WTC11 (cell line): ENCODE measurements around the gene KLHL8. TPM values are rescaled to one million over a fixed set of nuclear protein-coding genes. Genes with fewer than 3 reads are reported as not detected.

Experiments used
- ATAC-seq: fragments of 200-7000 bp; cut with Tn5 transposase; 2 replicates; pipeline ENCODE4 v1.10.0; 2021; ENCODE audit warnings: mild to moderate bottlenecking, moderate library complexity
- CTCF ChIA-PET: fragments of 300-600 bp; sonication (Branson Sonifier 250); formaldehyde crosslinking; loops from one replicate; lab custom pipeline; 2021; ENCODE audit warnings: antibody characterized with exemption; lab: Charles Lee
- POLR2A ChIA-PET: fragments of 350-600 bp; sonication (Branson Sonifier 250); formaldehyde crosslinking; loops from one replicate; lab custom pipeline; 2021; ENCODE audit warnings: antibody characterized with exemption; lab: Charles Lee
- DNase-seq: peaks from one replicate; pipeline ENCODE4 v3.0.0; 2021; ENCODE audit warnings: low spot score
- H3K27ac Mint-ChIP-seq: 2 replicates; pipeline ENCODE4 v1.8.0; 2021; ENCODE audit warnings: mixed read lengths
- H3K27me3 Mint-ChIP-seq: 2 replicates; pipeline ENCODE4 v1.8.0; 2021; ENCODE audit warnings: low read depth, mild to moderate bottlenecking, moderate library complexity, mixed read lengths
- H3K36me3 Mint-ChIP-seq: 2 replicates; pipeline ENCODE4 v1.8.0; 2021; ENCODE audit warnings: mixed read lengths
- H3K4me1 Mint-ChIP-seq: 2 replicates; pipeline ENCODE4 v1.8.0; 2022; ENCODE audit warnings: mixed read lengths
- H3K4me3 Mint-ChIP-seq: 2 replicates; pipeline ENCODE4 v1.8.0; 2021; ENCODE audit warnings: mild to moderate bottlenecking, moderate library complexity, mixed read lengths
- H3K9me3 Mint-ChIP-seq: 2 replicates; pipeline ENCODE4 v1.8.0; 2021; ENCODE audit warnings: mixed read lengths
- CREM ChIP-seq: sonication (generic); formaldehyde crosslinking; IDR thresholded peaks from 2 replicates; pipeline ENCODE4 v1.8.1; 2022; ENCODE audit warnings: mild to moderate bottlenecking, missing genetic modification reagents, moderate library complexity
- CTCF ChIP-seq: fragments of 200-600 bp; IDR thresholded peaks from 2 replicates; pipeline ENCODE4 v1.8.0; 2022; ENCODE audit warnings: antibody characterized with exemption
- E2F5 ChIP-seq: sonication (generic); formaldehyde crosslinking; IDR thresholded peaks from 2 replicates; pipeline ENCODE4 v1.8.1; 2022; ENCODE audit warnings: mild to moderate bottlenecking, moderate library complexity, missing genetic modification reagents
- ELF4 ChIP-seq: sonication (generic); formaldehyde crosslinking; IDR thresholded peaks from 2 replicates; pipeline ENCODE4 v1.8.1; 2022; ENCODE audit warnings: low read depth, mild to moderate bottlenecking, moderate library complexity, missing genetic modification reagents
- FOXP1 ChIP-seq: sonication (generic); formaldehyde crosslinking; IDR thresholded peaks from 2 replicates; pipeline ENCODE4 v1.8.0; 2022; ENCODE audit warnings: missing genetic modification reagents, mild to moderate bottlenecking, moderate library complexity, borderline replicate concordance
- IRF1 ChIP-seq: sonication (generic); formaldehyde crosslinking; IDR thresholded peaks from 2 replicates; pipeline ENCODE4 v1.8.0; 2023; ENCODE audit warnings: missing genetic modification reagents
- JAZF1 ChIP-seq: fragments of 250-450 bp; sonication (Bioruptor Pico); IDR thresholded peaks from 2 replicates; pipeline ENCODE4 v1.9.0; 2021; ENCODE audit warnings: moderate library complexity, mild to moderate bottlenecking, inconsistent platforms
- KAT7 ChIP-seq: sonication (generic); formaldehyde crosslinking; IDR thresholded peaks from 2 replicates; pipeline ENCODE4 v1.8.1; 2023; ENCODE audit warnings: missing genetic modification reagents, mild to moderate bottlenecking, borderline replicate concordance
- MAX ChIP-seq: sonication (generic); formaldehyde crosslinking; IDR thresholded peaks from 2 replicates; pipeline ENCODE4 v1.8.0; 2022; ENCODE audit warnings: mild to moderate bottlenecking, missing genetic modification reagents
- MXD4 ChIP-seq: fragments of 250-450 bp; sonication (Bioruptor Pico); IDR thresholded peaks from 2 replicates; pipeline ENCODE4 v1.8.0; 2021; ENCODE audit warnings: mild to moderate bottlenecking, moderate library complexity, borderline replicate concordance
- NFATC4 ChIP-seq: fragments of 250-450 bp; sonication (Bioruptor Pico); IDR thresholded peaks from 2 replicates; pipeline ENCODE4 v1.9.0; 2021; ENCODE audit warnings: mild to moderate bottlenecking
- SMAD3 ChIP-seq: sonication (generic); formaldehyde crosslinking; IDR thresholded peaks from 2 replicates; pipeline ENCODE4 v1.8.0; 2022; ENCODE audit warnings: missing genetic modification reagents, mild to moderate bottlenecking, borderline replicate concordance
- TP53 ChIP-seq: sonication (generic); formaldehyde crosslinking; IDR thresholded peaks from 2 replicates; pipeline ENCODE4 v1.8.1; 2023; ENCODE audit warnings: mild to moderate bottlenecking, missing genetic modification reagents
- ZBTB21 ChIP-seq: sonication (generic); formaldehyde crosslinking; IDR thresholded peaks from 2 replicates; pipeline ENCODE4 v1.8.1; 2023; ENCODE audit warnings: mild to moderate bottlenecking, missing genetic modification reagents, borderline replicate concordance
- ZNF281 ChIP-seq: sonication (generic); formaldehyde crosslinking; IDR thresholded peaks from 2 replicates; pipeline ENCODE4 v1.8.0; 2023; ENCODE audit warnings: mild to moderate bottlenecking, missing genetic modification reagents
- ZNF317 ChIP-seq: sonication (generic); formaldehyde crosslinking; IDR thresholded peaks from 2 replicates; pipeline ENCODE4 v1.8.1; 2023; ENCODE audit warnings: low read depth, mild to moderate bottlenecking, moderate library complexity, missing genetic modification reagents, borderline replicate concordance
- ZNF416 ChIP-seq: fragments of 250-450 bp; sonication (Bioruptor Pico); IDR thresholded peaks from 2 replicates; pipeline ENCODE4 v1.9.0; 2021; ENCODE audit warnings: mild to moderate bottlenecking, inconsistent platforms
- total RNA-seq: library from RNA; stranded (reverse); gene quantifications from 3 replicates; pipeline ENCODE4 v1.2.3, GENCODE V29; 2021
- TF ChIP-seq, protein P1 (sequence below): sonication (generic); formaldehyde crosslinking; IDR thresholded peaks from 2 replicates; pipeline ENCODE4 v1.8.1; 2023; ENCODE audit warnings: mild to moderate bottlenecking, missing genetic modification reagents, moderate library complexity
- TF ChIP-seq, protein P2 (sequence below): fragments of 250-450 bp; sonication (Bioruptor Pico); IDR thresholded peaks from 2 replicates; pipeline ENCODE4 v1.8.0; 2021; ENCODE audit warnings: mild to moderate bottlenecking
- TF ChIP-seq, protein P3 (sequence below): sonication (generic); formaldehyde crosslinking; IDR thresholded peaks from 2 replicates; pipeline ENCODE4 v1.8.1; 2023; ENCODE audit warnings: mild to moderate bottlenecking, missing genetic modification reagents

The KLHL8 gene
- total RNA-seq, 1 experiment from 2014 or later: 7.3 TPM

DNA sequence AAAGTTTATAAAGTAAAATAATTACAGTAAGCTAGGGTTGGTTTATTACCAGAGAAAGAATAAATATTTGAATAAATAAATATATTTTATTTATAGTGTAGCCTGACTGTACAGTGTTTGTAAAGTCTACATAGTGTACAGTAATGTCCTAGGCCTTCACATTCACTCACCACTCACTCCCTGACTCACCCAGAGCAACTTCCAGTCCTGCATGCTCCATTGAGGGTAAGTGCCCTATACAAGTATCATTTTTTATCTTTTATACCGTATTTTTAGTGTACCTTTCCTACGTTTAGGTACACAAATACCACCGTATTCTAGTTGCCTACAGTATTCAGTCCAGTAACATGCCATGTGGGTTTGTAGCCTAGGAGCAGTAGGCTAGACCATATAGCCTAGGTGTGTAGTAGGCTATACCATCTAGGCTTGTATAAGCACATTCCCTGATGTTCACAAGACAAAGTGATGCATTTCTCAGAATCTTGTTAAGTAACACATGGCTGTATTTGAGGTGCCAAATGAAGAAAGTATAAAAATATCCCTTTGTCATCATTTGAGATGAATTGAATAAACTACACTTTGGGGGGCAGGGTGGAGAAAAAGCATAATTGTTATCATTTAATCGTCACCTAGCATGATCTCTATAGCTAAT, 14.7 kb upstream of the KLHL8 start:
- Mint-ChIP-seq H3K4me3 (peak overlapping the region; percentile 58), H3K36me3 (no peaks in the 10 kb centered on the region), H3K4me1 (no peaks in the 10 kb centered on the region), H3K27me3 (no peaks in the 10 kb centered on the region; the same call in 1 of the 2 replicates), H3K27ac (no peak overlapping the region), H3K9me3 (no peaks in the 10 kb centered on the region)
- POLR2A ChIA-PET: interaction anchor here (0.5 to 0.6 kb wide), 2 partner anchors 11 to 336 kb away, joined by 3 read pairs; no protein-coding TSS in a partner anchor
- ATAC-seq: no peak
- CTCF ChIA-PET: interaction anchor here (0.7 to 1.3 kb wide), 4 partner anchors 14 to 167 kb away, joined by 3 to 14 read pairs (median 4); no protein-coding TSS in a partner anchor
- DNase-seq: no peak
- no peak for TF ChIP-seq CTCF
- no peak for TF ChIP-seq ZNF317 (CRISPR knock-in tag)
- TF ChIP-seq MAX (CRISPR knock-in tag): no peak
- TF ChIP-seq NFATC4 (CRISPR knock-in tag): no peak
- TF ChIP-seq ELF4: no peak
- TF ChIP-seq, protein P1, sequence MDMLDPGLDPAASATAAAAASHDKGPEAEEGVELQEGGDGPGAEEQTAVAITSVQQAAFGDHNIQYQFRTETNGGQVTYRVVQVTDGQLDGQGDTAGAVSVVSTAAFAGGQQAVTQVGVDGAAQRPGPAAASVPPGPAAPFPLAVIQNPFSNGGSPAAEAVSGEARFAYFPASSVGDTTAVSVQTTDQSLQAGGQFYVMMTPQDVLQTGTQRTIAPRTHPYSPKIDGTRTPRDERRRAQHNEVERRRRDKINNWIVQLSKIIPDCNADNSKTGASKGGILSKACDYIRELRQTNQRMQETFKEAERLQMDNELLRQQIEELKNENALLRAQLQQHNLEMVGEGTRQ (CRISPR knock-in tag): no peak
- TF ChIP-seq ZNF281 (CRISPR knock-in tag): no peak
- no peak for TF ChIP-seq TP53
- TF ChIP-seq MXD4 (CRISPR knock-in tag): no peak
- no peak for TF ChIP-seq KAT7
- no peak for TF ChIP-seq JAZF1
- TF ChIP-seq FOXP1 (CRISPR knock-in tag): no peak

GRCh38 chr4:87232216-87232615, 11.8 kb upstream of the KLHL8 start:
- Mint-ChIP-seq H3K27ac (no peak overlapping the region), H3K4me3 (no peak overlapping the region), H3K36me3 (no peaks in the 10 kb centered on the region), H3K4me1 (no peaks in the 10 kb centered on the region), H3K27me3 (no peaks in the 10 kb centered on the region), H3K9me3 (no peaks in the 10 kb centered on the region; the same call in 1 of the 2 replicates)
- TF ChIP-seq SMAD3 (CRISPR knock-in tag) (no peak), ZNF416 (CRISPR knock-in tag) (no peak)
- ChIA-PET POLR2A (no interaction called here), CTCF (no interaction called here)
- ATAC-seq: no peak
- no peak for DNase-seq

GRCh38 chr4:87230806-87231205, 10.4 kb upstream of the KLHL8 start:
- Mint-ChIP-seq H3K27me3 (no peaks in the 10 kb centered on the region), H3K27ac (no peak overlapping the region), H3K36me3 (no peaks in the 10 kb centered on the region), H3K9me3 (no peaks in the 10 kb centered on the region; the same call in 1 of the 2 replicates), H3K4me1 (no peaks in the 10 kb centered on the region), H3K4me3 (no peak overlapping the region)
- ChIA-PET POLR2A (no interaction called here), CTCF (no interaction called here)
- no peak for DNase-seq
- no peak for ATAC-seq
- TF ChIP-seq, protein P2, sequence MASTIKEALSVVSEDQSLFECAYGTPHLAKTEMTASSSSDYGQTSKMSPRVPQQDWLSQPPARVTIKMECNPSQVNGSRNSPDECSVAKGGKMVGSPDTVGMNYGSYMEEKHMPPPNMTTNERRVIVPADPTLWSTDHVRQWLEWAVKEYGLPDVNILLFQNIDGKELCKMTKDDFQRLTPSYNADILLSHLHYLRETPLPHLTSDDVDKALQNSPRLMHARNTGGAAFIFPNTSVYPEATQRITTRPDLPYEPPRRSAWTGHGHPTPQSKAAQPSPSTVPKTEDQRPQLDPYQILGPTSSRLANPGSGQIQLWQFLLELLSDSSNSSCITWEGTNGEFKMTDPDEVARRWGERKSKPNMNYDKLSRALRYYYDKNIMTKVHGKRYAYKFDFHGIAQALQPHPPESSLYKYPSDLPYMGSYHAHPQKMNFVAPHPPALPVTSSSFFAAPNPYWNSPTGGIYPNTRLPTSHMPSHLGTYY (CRISPR knock-in tag): no peak
- no peak for TF ChIP-seq IRF1 (CRISPR knock-in tag)
- TF ChIP-seq CREM: no peak
- TF ChIP-seq, protein P3, sequence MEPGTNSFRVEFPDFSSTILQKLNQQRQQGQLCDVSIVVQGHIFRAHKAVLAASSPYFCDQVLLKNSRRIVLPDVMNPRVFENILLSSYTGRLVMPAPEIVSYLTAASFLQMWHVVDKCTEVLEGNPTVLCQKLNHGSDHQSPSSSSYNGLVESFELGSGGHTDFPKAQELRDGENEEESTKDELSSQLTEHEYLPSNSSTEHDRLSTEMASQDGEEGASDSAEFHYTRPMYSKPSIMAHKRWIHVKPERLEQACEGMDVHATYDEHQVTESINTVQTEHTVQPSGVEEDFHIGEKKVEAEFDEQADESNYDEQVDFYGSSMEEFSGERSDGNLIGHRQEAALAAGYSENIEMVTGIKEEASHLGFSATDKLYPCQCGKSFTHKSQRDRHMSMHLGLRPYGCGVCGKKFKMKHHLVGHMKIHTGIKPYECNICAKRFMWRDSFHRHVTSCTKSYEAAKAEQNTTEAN: no peak
- no peak for TF ChIP-seq ZBTB21 (CRISPR knock-in tag)
- TF ChIP-seq E2F5 (CRISPR knock-in tag): no peak
